ENCODE measurements around the gene NRG2. TPM values are rescaled to one million over a fixed set of nuclear protein-coding genes. Genes with fewer than 3 reads are reported as not detected.

The NRG2 gene
- total and polyA plus RNA-seq, 2 of the 8 experiments (the other 6 are each of a cell fraction or from before 2014, with no cell fraction given), result 0.27 to 0.54 TPM

DNA sequence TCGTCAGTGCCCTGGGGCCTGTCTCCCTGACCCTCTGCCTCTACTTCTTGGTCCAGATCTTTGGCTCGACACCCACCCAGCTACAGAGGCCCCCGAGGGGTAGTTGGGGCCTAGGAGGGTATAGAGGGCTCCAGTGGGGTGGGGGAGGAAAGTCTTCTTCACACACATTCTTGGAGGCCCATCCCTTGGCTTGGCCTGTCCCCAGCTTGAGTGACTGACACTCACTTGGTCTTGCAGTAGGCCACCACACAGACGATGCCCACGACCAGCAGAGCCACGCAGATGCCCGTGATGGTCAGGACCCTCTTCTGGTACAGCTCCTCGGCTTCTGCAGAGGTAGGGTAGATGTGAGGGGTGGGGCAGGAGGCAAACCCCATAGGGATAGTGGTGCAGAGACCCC is 187.6 kb downstream of the NRG2 start (continued):
- TF ChIP-seq USF2 (IDR thresholded peaks at IDR 0.05; ENCODE audit: low read length) (no peak), CHD7 (IDR thresholded peaks at IDR 0.05; ENCODE audit: insufficient replicate concordance, low read length) (no peak), RBBP5 (IDR thresholded peaks at IDR 0.05; ENCODE audit: borderline replicate concordance, low read depth, low read length) (no peak), EZH2 (IDR thresholded peaks at IDR 0.05; ENCODE audit: low read depth, low read length, severe bottlenecking) (no peak)

Measured in H1 (cell line).